ENCODE measurements around the gene CD80.

- TF ChIP-seq EZH2phosphoT487 (IDR thresholded peaks at IDR 0.05; ENCODE audit: borderline replicate concordance, low read depth): no peak
- TF ChIP-seq, protein P1, sequence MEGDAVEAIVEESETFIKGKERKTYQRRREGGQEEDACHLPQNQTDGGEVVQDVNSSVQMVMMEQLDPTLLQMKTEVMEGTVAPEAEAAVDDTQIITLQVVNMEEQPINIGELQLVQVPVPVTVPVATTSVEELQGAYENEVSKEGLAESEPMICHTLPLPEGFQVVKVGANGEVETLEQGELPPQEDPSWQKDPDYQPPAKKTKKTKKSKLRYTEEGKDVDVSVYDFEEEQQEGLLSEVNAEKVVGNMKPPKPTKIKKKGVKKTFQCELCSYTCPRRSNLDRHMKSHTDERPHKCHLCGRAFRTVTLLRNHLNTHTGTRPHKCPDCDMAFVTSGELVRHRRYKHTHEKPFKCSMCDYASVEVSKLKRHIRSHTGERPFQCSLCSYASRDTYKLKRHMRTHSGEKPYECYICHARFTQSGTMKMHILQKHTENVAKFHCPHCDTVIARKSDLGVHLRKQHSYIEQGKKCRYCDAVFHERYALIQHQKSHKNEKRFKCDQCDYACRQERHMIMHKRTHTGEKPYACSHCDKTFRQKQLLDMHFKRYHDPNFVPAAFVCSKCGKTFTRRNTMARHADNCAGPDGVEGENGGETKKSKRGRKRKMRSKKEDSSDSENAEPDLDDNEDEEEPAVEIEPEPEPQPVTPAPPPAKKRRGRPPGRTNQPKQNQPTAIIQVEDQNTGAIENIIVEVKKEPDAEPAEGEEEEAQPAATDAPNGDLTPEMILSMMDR (IDR thresholded peaks at IDR 0.05): no peak
- TF ChIP-seq RCOR1 (IDR thresholded peaks at IDR 0.05; ENCODE audit: low read length): no peak
- no peak for TF ChIP-seq TAF1 (IDR thresholded peaks at IDR 0.05; ENCODE audit: borderline replicate concordance, low read depth, low read length)
- TF ChIP-seq, protein P2, sequence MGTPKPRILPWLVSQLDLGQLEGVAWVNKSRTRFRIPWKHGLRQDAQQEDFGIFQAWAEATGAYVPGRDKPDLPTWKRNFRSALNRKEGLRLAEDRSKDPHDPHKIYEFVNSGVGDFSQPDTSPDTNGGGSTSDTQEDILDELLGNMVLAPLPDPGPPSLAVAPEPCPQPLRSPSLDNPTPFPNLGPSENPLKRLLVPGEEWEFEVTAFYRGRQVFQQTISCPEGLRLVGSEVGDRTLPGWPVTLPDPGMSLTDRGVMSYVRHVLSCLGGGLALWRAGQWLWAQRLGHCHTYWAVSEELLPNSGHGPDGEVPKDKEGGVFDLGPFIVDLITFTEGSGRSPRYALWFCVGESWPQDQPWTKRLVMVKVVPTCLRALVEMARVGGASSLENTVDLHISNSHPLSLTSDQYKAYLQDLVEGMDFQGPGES (IDR thresholded peaks at IDR 0.05; ENCODE audit: low read depth, low read length): no peak
- no peak for TF ChIP-seq EP300 (IDR thresholded peaks at IDR 0.05; ENCODE audit: borderline replicate concordance in 1 of 2, low read depth in 1 of 2, low read length in 1 of 2)
- no peak for TF ChIP-seq JUND (IDR thresholded peaks at IDR 0.05)
- TF ChIP-seq POLR2AphosphoS5 (IDR thresholded peaks at IDR 0.05; ENCODE audit: low read depth, low read length): no peak
- no peak for TF ChIP-seq YY1 (IDR thresholded peaks at IDR 0.05; ENCODE audit: low read depth)
- no peak for TF ChIP-seq CHD2 (IDR thresholded peaks at IDR 0.05; ENCODE audit: low read length, partially characterized antibody)
Measured at GRCh38 chr3:119608405-119609000, 49.1 kb upstream of the CD80 start.

Data from SK-N-SH (cell line).